ENCODE measurements around the gene CAPZB. TPM values are rescaled to one million over a fixed set of nuclear protein-coding genes. Genes with fewer than 3 reads are reported as not detected.
"Not testable (repeated sequence)": the region's sequence is repeated elsewhere in the genome, so short reads cannot be mapped to it uniquely, and the experiment has no call there.

The CAPZB gene
- total RNA-seq, 3 donors from 2014 or later = 112 to 114 (median 113) TPM

DNA sequence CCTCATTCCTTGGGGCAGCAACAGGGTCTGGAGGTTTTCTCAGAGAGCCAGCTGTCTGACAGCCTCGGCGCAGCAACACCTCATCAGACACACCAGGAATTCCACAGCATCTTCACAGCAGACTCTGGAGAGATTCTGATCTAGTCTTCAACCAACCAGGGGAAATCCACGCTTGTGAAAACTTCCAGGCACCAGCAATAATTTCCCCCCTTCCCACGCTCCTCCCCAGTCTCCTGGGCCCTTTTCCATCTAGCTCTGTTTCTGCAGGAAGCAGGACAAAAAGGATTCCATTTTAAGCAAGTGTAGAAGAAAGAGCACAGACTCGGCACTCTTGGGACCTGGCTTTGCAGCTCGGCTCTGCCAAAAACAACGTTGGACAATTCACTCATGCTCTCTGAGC lies 44.3 kb upstream of the CAPZB start:
- H3K36me3 ChIP-seq = no peaks in the 10 kb centered on the region
- H3K27me3 ChIP-seq = no peaks in the 10 kb centered on the region
- H3K4me1 ChIP-seq = no peaks in the 10 kb centered on the region
- TF ChIP-seq POLR2A (IDR thresholded peaks at IDR 0.05) = no peak
- no peak for TF ChIP-seq POLR2AphosphoS5 (IDR thresholded peaks at IDR 0.05)
- TF ChIP-seq, protein P1, sequence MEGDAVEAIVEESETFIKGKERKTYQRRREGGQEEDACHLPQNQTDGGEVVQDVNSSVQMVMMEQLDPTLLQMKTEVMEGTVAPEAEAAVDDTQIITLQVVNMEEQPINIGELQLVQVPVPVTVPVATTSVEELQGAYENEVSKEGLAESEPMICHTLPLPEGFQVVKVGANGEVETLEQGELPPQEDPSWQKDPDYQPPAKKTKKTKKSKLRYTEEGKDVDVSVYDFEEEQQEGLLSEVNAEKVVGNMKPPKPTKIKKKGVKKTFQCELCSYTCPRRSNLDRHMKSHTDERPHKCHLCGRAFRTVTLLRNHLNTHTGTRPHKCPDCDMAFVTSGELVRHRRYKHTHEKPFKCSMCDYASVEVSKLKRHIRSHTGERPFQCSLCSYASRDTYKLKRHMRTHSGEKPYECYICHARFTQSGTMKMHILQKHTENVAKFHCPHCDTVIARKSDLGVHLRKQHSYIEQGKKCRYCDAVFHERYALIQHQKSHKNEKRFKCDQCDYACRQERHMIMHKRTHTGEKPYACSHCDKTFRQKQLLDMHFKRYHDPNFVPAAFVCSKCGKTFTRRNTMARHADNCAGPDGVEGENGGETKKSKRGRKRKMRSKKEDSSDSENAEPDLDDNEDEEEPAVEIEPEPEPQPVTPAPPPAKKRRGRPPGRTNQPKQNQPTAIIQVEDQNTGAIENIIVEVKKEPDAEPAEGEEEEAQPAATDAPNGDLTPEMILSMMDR (IDR thresholded peaks at IDR 0.05) = no peak
- no peak for DNase-seq (ENCODE audit: low spot score in 2 of 2)
- no peak overlapping the region for H3K4me3 ChIP-seq
- intact Hi-C loops (cut with DNase I; ENCODE audit: low total_unique reads) = no loop called here
- H3K9me3 ChIP-seq = peaks cover 0 to 4% of the 10 kb centered on the region in 2 donors
- no peak overlapping the region for H3K27ac ChIP-seq

DNA sequence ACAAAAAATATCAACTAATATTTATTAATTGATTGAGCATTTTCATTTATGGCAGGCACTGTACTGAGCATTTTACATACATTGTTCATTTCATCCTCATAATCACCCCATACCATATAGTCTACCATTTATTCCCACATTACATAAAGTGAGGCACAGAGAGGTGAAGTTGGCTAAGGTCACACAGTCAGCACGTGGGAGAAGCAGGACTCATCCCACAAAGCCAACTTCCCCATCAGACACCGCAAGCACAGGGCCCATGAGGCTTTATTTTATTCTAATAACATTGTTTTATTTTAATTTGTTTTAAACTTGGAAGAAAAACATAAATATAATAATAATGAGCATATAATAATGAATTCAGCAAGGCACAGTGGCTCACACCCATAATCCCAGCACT lies 43.1 kb upstream of the CAPZB start:
- intact Hi-C loops (cut with DNase I; ENCODE audit: low total_unique reads) = no loop called here
- no peaks in the 10 kb centered on the region for H3K27me3 ChIP-seq
- H3K4me1 ChIP-seq = no peaks in the 10 kb centered on the region
- no peaks in the 10 kb centered on the region for H3K36me3 ChIP-seq
- DNase-seq (ENCODE audit: low spot score in 2 of 2) = no peak
- TF ChIP-seq, protein P1 (IDR thresholded peaks at IDR 0.05) = no peak
- TF ChIP-seq POLR2A (IDR thresholded peaks at IDR 0.05) (no peak), POLR2AphosphoS5 (IDR thresholded peaks at IDR 0.05) (no peak)
- H3K4me3 ChIP-seq = no peak overlapping the region
- no peak overlapping the region for H3K27ac ChIP-seq
- H3K9me3 ChIP-seq = peaks cover 0 to 4% of the 10 kb centered on the region in 2 donors

DNA sequence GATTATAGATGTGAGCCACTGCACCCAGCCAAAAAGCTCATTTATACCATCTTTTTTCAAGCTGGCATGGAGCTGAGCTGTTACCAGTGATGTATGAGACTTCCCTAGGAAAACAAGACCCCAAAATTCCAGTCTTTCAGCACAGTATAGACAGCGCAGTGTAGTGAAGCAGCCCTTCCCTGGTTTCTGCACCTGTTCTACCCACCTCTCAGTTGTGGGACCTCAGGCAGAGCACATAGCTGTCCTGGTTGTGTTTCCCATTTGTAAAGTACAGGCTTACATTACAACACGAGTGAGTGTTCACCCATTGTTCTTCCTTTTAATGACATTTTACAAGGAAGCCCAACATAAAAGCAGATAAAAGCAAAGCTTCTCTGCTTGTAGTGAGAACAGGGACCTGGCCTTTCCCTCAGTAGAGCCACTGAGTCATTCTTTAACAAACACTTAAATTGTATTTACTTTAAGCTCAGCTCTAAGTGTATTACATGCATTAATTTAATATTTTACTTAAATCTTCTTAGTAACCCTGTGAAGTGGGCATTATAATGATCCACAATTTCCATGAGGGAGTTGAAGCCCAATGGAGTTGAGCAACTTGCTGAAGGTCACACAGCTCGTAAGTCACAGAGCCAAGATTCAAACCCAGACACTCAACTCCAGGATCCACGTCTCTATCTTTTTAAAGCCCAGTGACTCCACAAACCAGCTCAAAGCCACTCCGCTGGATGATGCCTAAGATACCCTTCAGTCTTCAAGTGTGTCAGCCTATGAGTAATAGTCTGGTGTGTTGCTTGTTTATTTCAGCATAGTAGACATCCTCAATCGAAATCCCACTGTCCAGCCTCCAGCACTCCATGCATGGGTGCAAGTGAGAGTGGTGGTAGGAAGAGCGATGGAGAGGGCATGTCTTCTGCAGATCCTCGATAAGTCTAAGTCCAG lies 40.5 kb upstream of the CAPZB start:
- Histone ChIP-seq H3K4me3 (no peak overlapping the region), H3K4me1 (no peaks in the 10 kb centered on the region), H3K27me3 (no peaks in the 10 kb centered on the region), H3K36me3 (no peaks in the 10 kb centered on the region), H3K9me3 (no peaks in the 10 kb centered on the region), H3K27ac (no peak overlapping the region)
- intact Hi-C loops (cut with DNase I; ENCODE audit: low total_unique reads) = no loop called here
- no peak for DNase-seq (ENCODE audit: low spot score in 2 of 2)
- TF ChIP-seq POLR2AphosphoS5 (IDR thresholded peaks at IDR 0.05) = no peak
- TF ChIP-seq POLR2A (IDR thresholded peaks at IDR 0.05) = no peak
- TF ChIP-seq, protein P1 (IDR thresholded peaks at IDR 0.05) = no peak

DNA sequence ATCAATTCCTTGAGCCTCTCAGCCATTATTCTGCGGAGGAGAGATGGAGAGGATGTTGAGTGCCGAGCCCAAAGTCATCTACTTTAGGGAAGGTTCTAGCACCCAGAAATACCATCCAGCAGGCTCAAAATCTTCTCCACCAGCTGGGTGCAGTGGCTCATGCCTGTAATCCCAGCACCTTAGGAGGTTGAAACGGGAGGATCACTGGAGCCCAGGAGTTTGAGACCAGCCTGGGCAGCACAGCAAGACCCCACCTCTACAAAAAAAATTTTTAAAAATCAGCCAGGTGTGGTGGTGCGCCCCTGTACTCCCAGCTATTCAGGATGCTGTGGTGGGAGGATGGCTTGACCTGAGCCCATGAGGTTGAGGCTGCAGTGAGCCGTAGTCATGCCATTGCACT lies 39.5 kb upstream of the CAPZB start:
- Histone ChIP-seq H3K9me3 (no peaks in the 10 kb centered on the region), H3K4me1 (no peaks in the 10 kb centered on the region), H3K27ac (no peak overlapping the region), H3K27me3 (no peaks in the 10 kb centered on the region), H3K36me3 (no peaks in the 10 kb centered on the region), H3K4me3 (no peak overlapping the region)
- no peak for TF ChIP-seq POLR2AphosphoS5 (IDR thresholded peaks at IDR 0.05)
- TF ChIP-seq, protein P1 (IDR thresholded peaks at IDR 0.05) = no peak
- TF ChIP-seq POLR2A (IDR thresholded peaks at IDR 0.05) = no peak
- intact Hi-C loops (cut with DNase I; ENCODE audit: low total_unique reads) = no loop called here
- no peak for DNase-seq (ENCODE audit: low spot score in 2 of 2)

DNA sequence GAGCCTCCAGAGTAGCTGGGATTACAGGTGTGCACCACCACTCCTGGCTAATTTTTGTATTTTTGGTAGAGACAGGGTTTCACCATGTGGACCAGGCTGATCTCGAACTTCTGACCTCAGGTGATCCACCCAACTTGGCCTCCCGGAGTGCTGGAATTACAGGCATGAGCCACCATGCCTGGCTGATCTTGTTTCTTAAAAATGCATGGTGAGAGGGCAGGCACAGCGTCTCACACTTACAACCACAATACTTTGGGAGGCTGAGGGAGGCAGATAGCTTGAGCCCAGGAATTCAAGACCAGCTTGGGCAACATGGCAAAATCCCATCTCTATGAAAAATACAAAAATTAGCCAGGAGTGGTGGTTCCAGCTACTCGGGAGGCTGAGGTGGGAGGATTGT lies 37.2 kb upstream of the CAPZB start:
- DNase-seq (ENCODE audit: low spot score in 2 of 2); H3K36me3 ChIP-seq; H3K4me3 ChIP-seq; H3K9me3 ChIP-seq; H3K27me3 ChIP-seq; H3K27ac ChIP-seq; H3K4me1 ChIP-seq; intact Hi-C loops (cut with DNase I; ENCODE audit: low total_unique reads): not testable (repeated sequence)

Data from breast epithelium (tissue), 4 donors.